Endothelial cell of hepatic sinusoid (primary cell): Measurements from ENCODE around the gene PMVK.

Experiments used
- in situ Hi-C: cut with HindIII; loops from 2 replicates; pipeline ENCODE4 v1.10.0; 2017; ENCODE audit warnings: low sequenced_read_pairs

PMVK gene

DNA sequence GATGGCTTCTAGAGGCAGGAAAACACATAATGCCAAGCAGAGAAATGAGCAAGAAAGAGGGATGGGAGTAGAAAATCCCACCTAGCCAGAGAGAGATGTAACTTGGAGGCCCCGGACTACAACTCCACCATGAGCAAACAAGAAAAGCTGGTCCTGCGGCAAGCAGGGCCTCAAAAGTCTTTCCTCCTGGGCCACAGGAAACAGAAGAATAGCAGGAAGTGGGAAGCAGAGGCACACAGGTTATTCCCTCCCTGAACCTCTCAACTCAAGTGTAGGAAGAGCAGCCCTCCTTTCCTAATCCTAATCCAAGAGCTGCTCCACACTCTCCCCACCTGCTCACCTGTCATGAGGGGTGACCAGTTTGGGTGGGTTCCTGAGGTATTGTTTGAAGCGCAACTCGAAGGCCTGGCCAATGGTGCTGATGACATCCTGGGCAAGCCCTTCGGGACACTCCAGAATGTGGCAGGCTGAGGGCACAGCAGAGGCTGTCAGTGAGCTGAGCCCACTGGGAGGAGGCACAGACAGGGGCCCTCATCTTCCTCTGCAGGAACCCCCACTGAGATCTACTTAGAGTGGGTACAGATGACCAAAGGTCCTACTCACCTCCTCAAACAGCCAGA lies 30.9 kb upstream of the PMVK start:
- in situ Hi-C loops = no loop called here

GRCh38 chr1:154966111-154966510 lies 29.6 kb upstream of the PMVK start:
- in situ Hi-C loops = no loop called here

- in situ Hi-C loops = no loop called here
These were observed 27.8 kb upstream of the PMVK start for GRCh38 chr1:154964359-154964758.

GRCh38 chr1:154963643-154964042 lies 27.1 kb upstream of the PMVK start:
- in situ Hi-C loops = no loop called here

GRCh38 chr1:154962795-154963330 lies 26.3 kb upstream of the PMVK start:
- in situ Hi-C loops = no loop called here

DNA sequence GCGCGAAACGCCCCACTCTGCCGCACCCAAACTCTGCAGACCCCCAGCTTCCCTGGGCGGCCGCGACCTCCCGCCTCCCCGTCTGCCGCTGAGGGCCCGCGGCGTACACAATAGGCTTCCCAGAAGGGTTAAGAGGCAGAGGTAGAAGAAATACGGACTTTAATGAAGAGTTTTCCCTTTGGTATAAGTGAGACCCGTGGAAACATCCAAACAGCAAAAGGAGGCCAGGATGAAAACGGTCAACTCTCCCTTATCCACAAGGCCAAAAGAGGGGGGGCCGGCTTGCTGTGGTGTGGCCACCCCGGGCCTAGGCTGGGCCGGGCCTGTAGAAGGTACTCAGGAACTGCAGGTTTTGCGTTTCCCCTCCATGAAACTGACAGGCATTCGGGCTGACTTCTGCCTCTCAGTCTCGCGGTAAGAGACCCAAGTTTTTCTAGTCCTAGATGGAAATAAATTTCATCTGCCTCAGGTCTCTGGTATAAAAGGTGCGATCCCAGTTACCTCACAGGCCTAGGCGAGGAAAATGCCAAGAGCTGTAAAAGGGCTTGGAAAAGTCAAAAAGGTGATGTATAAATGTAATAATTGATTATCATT lies 25.7 kb upstream of the PMVK start:
- in situ Hi-C loops = no loop called here

DNA sequence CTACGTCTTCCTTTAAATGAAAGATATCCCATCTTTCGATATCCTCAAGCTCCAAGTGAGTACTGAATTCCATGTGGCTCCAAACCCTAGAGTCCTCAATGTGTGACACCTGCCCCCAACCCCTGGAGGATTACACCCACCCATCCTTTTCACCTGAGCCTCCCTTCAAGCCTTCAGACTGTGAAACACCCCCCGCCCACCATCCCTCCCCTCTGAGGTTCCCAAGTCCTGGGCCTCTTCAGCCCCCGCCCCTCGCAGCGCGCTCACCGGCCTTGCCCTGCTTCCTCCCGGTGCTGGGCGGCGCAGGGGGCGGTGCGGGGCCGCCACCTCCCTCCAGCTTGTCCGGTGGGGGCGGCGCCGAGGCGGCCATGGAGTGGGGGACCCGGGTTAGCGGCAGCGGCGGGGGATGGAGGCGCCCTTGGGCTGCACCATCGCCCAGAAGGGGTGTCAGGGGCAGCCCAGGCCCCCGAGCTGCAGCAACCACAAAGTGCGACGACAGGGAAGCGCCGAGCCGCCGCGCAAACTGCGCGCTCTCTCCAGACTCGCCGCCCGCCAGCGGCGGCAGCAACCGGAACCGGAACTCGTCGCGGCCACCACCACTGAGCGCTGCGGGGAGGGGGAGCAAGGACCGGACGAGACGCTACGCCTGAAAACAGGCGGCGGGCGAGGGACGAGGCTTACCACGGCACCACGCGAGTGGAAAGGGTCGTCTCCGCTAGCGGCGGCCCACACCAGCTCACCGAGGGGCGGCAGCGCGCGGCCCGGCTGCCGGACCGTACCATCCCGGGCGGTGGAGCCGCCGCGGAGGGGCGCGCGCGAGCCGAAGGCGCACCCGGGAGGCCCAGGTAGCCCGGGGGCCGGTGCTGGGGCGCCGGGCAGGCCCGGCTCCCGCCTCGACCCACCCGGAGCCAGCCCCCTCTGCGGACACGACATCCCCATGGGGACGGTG lies 25.0 kb upstream of the PMVK start, which contains the start of gene PYGO2:
PYGO2 (minus strand) TSS at position 576 of the 949 bp plus-strand sequence; CDS start at position 370, 206 bp downstream.
- in situ Hi-C loops = no loop called here

- in situ Hi-C loops = no loop called here
These were observed 24.1 kb upstream of the PMVK start for GRCh38 chr1:154960446-154961136.

- in situ Hi-C loops = loop anchor here (5.0 kb wide), 2 partner anchors 47 to 53 kb away; no protein-coding TSS in a partner anchor
These were observed 22.9 kb upstream of the PMVK start for GRCh38 chr1:154959426-154959780.

GRCh38 chr1:154958681-154959425 lies 22.3 kb upstream of the PMVK start:
- in situ Hi-C loops = loop anchor here (5.0 kb wide), 2 partner anchors 47 to 53 kb away; no protein-coding TSS in a partner anchor

DNA sequence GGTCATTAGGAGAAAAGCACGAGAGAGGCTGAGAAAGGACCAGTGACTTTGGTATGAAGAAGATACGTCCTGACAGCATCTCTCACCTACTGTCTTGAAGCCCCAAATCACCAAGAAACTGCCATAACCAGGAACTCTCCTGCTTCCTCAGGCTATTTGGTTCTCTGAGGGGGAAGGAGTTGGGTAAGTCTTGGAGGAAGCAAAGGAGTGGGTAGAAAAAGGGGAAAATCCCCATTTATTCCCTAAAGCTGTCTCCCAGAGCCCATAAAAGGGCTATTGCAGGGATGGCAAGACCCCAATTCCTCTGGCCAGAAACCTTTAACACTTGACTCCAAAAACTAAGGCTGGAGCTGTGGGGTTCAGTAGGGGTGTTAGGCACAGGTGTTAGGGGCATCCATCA lies 21.5 kb upstream of the PMVK start:
- in situ Hi-C loops = loop anchor here (5.0 kb wide), 2 partner anchors 46 to 54 kb away; no protein-coding TSS in a partner anchor

DNA sequence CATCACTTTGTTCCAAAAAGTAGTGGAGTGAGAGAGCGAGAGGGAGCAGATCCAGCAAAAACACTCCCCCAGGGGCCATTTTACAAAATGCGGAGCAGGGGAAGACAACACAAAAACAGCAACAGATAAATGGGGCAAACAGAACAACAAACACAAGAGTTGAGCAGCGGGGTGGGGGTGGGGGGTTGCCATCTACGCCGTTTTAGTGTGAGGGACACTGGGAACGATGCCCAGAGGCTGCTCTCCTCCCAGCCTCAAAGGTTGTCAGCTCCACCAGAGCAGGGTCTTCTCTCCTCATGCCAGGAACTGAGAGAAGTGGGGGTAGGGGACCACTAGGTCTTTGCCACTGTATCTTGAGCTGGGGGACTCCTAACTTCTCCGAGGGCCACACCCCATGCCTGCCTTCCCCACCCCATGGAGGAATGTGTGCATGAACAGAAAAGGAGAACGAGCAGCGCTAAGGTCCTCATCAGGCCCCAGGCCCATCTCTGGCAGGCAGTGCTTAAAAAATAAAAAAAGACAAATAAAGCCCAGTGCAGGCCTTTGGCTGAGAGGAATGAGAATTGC lies 20.7 kb upstream of the PMVK start:
- in situ Hi-C loops = loop anchor here (5.0 kb wide), 2 partner anchors 45 to 55 kb away; no protein-coding TSS in a partner anchor

GRCh38 chr1:154956544-154956941 lies 20.0 kb upstream of the PMVK start:
- in situ Hi-C loops = loop anchor here (5.0 kb wide), 2 partner anchors 44 to 56 kb away; no protein-coding TSS in a partner anchor

GRCh38 chr1:154955718-154956543 lies 19.4 kb upstream of the PMVK start, which contains the start of gene PBXIP1:
Gene PBXIP1, minus strand, starts transcription at chr1:154956099. Its CDS starts 2,378 bp downstream, at chr1:154953721.
- in situ Hi-C loops = loop anchor here (5.0 kb wide), 2 partner anchors 44 to 56 kb away; no protein-coding TSS in a partner anchor

DNA sequence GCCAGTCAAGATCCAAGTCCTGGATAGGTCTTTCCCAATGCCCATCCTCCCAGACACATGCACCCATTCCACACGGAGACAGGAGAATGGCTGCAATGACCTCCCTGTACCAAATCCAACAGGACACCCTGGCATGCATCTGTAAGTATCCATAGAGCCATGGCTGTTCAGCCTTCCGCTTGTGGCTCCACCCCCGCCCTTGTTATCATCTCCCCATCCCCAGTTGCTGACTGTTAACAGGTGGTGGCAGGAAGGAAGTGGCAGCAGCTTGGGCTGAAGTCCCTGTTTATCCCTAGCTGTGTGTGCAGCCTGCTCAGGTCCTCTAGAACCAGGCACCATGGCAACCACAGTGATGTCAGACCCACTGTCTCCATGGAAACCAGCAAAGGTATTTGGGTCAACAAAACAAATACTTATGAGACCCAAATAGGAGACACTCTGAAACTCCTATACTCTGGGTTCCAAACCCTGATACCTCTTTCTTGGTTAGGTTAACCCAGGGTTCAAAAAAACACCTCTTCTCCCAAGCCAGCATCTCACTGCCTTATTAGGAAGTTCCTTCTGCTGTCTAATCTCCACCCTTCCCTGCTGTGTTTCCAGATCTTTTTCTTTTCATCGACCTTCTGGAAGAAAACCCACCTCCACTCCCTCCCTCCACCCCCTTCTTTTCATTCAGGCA lies 18.7 kb upstream of the PMVK start:
- in situ Hi-C loops = loop anchor here (5.0 kb wide), 2 partner anchors 43 to 57 kb away; no protein-coding TSS in a partner anchor

DNA sequence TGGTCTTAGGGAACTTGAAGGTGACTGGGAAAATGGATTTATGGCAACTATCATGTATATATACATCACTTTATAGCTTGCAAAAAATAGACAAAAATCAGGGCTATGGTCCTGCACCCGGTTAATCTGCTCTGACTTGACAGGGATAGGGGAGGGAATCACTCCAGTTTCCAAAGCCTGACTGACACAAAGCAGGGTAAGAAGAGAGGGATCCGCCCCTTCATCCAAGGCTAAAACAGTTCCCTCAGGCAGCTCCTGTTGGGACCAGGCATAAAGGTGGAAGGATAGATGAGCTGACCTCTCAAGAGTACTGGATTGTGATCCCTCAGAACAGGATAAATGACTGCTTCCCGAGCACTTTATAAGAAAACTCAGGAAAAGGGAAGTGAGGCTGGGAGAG lies 18.0 kb upstream of the PMVK start:
- in situ Hi-C loops = no loop called here

DNA sequence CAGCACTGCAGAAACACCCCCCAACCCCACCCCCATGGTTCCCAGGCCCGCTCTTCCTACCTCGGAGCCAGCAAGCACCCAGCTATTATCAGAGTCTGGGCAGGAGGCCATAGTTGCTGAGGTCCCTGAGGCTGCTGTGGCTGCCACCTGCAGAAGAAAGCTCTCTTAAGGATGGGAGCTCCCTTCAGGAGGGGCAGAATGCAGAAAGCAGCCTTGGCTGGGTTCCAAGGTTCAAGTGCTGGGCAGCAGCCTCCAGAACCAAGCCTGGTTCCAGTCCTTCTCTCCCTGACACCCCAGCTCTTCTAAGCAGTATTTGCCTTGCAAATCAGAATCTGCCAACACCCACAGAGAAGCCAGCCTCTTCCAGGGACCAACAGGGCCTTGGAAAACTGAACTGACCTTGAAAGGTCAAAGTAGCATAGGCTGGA lies 17.1 kb upstream of the PMVK start:
- in situ Hi-C loops = no loop called here

DNA sequence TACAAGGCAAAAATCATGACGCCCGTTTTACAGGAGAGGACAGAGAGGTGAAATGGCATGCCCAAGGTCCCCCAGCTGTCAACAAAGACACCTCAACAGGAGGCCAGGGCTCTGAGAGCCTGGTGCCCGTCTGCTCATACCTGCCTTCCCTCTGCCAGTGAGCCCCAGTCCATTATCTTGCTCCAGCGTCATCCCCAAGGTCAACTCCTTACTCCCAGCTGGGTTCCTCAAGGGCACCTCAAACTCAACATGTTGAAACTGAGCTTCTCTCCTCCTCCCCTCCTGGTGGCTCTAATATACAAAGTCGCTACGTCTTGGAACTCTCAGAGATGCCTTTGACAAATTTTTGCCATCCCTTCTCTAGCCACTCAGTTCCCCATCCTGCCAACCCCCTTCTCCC lies 16.1 kb upstream of the PMVK start:
- in situ Hi-C loops = no loop called here
